Measurements from ENCODE around the gene A4GALT.
"Not testable (repeated sequence)": the region's sequence is repeated elsewhere in the genome, so short reads cannot be mapped to it uniquely, and the experiment has no call there.

A4GALT gene

DNA sequence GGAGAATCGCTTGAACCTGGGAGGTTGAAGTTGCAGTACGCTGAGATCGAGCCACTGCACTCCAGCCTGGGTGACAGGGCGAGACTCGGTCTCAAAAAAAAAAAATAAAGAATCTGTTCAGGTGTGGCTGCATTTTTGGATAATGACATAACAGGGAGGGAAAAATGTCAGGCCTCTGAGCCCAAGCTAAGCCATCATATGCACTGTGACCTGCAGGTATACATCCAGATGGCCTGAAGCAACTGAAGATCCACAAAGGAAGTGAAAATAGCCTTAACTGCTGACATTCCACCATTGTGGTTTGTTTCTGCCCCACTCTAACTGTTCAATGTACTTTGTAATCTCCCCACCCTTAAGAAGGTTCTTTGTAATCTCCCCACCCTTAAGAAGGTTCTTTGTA, 19.6 kb upstream of the A4GALT start:
- not testable (repeated sequence) for DNase-seq

DNA sequence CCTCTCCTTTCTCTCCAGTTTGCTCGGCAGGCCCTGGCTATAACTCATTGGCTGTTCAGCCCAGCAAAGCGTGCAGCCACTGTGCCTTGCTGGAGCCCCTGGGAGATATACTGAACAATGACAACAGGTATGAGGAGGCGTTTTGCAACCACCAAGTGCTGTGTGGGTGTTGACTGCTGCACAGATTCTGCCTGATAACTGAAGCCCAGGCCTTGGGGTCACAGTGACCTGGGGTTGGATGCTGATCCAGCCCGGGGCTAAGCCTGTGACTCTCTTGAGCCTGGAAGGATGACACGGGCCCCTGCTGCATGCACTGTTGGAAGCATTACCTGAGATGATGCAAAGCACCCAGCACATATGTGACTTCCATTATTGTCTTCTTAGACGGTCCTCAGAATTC, 13.7 kb upstream of the A4GALT start:
- DNase-seq: no peak

DNA sequence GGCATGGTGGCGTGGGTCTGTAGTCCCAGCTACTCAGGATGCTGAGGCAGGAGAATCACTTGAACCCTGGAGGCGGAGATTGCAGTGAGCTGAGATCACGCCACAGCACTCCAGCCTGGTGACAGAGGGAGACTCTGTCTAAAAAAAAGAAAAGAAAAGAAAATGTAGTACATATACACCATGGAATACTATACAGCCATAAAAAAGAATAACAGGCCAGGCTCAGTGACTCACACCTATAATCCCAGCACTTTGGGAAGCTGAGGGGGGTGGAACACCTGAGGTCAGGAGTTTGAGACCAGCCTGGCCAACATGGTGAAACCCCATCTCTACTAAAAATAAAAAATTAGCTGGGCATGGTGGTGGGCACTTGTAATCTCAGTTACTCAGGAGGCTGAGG, 12.7 kb upstream of the A4GALT start:
- not testable (repeated sequence) for DNase-seq

DNA sequence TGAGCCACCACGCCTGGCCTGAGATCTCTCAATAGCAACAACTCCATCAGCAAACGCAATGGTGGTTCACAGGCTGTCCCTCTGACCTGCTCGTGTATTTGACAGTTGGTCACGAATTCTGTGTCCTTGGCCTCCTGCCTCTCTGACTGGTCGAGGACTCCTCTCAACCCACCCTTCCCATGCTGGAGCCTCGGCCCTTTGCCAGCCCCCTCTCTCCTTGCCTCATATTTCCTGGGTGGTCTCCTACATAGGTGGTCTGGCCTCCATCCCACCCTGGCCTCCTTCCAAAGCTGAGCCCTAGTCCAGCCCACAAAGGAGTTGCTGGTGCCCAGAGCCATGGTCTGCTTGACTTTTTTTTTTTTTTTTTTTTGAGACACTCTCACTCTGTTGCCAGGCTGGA, 11.4 kb upstream of the A4GALT start:
- DNase-seq: no peak

DNA sequence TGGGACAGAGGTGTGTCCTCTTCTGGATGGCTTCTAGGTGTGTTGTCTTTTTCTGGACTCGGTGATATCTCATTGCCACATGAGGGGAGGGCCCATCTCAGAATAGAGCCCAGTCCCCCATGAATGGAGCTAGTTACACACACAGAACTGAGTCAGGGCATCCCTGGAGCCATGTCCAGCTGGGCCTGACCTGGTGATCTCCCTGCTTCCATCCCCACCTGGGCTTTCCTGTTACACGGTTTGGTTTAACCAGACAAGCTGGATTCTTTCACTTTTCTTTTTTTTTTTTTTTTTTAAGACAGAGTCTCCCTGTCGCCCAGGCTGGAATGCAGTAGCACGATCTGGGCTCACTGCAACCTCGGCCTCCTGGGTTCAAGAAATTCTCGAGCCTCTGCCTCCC, 6.1 kb upstream of the A4GALT start:
- no peak for DNase-seq

DNA sequence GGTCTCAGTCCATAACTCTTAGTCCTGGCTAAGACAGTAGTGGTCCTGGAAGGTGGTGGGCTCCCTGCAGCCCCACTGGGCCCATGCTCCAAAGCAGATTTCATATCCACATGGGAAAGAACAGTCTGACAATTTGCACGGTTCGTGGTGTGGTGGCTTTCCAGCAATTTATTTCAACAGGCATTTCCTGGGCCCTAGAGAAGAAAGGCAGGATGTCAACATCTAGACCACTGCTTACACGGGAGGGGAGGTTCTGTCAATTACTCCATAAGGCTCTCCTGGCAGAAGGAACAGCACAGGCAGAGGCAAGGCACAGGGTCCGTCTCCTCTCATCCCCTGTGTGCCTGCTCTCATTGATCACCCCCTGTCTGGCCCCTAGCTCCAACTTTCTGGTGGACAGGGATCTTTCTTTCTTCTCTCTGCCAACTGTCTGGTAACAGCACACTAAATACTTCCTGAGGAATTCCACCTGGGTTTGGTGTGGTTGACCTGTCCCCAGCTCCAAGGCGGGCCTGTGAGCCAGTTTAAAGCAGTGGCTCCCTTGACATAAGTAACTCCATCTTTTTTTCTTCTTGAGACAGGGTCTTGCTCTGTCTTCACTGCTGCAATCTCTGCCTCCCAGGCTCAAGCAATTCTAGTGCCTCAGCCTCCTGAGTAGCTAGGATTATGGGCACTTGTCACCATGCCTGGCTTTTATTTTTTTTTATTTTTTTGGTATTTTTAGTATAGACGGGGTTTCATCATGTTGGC, 5.1 kb upstream of the A4GALT start:
- no peak for DNase-seq

DNA sequence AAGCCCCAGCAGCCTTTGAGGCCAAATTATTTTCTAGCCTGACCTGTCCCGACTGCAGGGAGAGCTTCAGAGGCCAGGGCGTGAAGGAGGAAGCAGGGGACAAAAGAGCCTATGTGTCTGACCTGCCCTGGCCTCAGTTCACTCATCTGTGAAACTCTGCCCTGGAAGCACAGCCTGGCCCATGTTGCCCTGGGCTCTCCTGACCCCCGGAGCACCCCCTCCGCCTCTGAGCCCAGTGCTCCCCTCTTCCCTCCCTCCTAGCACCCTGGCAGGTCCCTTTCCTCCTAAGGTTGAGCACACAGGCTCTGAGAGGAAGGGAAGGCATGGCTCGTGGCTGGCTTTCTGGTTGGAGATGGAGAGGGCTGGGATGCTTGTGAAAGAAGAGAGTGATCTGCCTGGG, 3.4 kb upstream of the A4GALT start:
- no peak for DNase-seq

DNA sequence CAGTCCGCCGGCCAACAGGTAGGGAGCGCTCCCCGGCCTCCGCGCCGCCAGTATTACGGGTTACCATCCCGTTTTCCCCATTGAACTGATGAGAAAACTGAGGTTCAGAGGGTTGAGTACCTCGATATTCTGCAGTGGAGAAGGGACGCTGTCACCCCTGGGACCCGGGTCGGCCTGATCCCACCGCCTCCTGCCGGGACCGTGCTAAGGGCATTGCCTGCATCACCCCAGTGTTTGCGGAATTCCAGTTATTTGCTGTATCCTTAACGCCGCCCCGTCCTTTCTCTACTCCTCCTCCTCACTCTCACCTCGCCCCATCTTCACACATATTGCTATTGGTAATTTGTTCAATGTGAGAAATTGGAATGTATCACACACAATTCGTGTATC, 370 bp upstream of the A4GALT start:
- no peak for DNase-seq

DNA sequence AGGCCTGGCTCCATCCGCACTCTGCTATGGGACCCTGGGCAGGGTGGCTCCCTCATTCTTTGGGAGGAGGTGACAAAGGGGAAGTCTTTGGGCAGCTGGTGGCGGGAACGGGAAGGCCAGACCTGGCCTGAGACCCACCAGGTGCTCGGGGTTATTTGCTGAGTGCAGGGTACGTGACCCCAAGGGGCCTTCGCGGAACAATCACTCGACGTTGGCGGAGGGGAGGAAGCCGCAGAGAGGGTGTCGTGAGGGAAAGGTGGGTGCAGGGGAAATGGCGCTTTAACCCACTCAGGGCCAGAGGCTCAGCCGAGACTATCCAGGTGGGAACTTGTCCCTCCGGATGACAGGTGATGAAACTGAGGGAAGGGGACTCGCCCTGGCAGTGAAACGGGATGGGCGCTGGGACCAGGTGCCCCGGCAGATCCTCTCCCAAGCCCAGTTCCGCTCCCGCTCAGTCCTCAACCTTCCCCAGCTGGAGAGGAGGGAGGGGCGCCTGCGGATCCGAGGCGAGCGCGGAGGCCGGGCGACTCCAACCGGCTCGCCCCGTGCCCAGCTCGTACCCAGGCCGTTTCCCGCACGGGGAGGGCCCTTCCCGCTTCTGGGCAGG, 911 bp downstream of the A4GALT start:
- DNase-seq: no peak

DNA sequence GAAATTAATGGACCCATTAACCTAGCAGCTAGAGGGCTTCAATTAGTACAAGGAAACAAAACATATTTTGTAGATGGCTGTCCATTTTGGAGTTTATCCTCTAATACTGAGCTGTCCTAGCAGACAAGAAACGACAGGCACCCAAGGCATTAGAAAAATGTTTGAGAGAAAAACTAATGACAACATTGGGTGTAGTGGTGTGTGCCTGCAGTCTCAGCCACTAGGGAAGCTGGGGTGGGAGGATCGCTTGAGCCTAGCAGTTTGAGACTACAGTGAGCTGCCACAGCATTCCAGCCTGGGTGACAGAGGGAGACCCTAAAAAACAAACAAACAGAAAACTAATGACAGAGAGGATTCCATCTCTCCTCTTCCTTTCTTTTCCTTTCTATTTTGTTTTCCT, 1.5 kb downstream of the A4GALT start:
- no peak for DNase-seq

DNA sequence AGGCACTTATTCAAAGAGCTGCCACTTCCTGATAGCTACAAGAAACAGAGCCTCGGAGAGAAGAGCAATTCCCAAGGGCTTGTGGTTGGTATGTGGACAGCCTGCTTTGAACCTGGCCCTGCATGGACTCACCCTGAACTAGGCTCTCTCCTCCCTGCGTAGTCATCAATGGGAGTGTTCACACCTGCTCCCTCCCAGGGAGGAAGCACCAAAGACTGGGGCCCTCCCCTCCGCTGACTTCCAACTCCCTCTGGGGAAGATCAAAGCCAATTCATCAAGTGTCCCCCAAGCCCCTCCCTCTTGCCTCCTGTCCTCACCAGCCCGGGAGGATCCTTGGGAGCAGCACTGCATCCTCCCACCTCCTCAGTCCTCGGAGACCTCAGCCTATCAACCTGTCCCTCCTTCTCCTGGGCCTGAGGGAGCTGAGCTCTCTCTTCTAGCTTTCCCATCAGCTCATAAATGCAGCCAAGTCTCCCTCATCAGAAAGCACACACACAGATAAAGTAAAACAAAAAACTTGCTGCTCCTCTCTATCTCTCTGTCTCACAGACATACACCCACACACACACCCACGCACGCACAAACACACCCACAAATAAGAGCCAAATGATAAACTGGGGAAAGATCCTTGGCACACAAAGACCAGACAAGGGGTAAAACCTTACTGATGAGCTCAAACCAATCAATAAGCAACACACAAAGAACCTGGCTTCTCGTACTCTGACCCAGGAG, 3.3 kb downstream of the A4GALT start:
- DNase-seq: no peak

DNA sequence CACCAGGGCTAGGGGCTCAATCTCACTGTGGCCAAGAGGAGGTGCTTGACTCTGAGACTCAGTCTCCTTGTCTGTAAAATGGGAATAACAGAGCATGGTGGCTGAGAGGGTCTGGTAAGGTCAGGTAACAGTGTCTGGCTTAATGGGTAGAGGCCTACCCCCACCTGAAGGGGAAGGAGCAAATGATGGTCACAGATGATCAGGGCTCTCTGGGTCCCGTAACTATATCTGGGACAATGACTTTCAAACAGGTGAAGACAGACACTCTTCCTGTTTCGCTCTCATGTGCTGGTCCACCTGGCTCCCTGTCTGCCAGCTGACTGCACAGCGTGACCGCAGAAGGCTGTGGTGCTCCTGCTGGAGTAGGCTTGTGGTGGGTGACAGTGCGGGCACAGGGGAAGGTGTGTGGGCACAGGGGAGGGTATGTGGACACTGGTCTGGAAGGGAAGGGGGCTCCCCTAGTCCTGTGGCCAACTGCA, 4.0 kb downstream of the A4GALT start:
- DNase-seq: peak in 1 of 2 donors; percentile 28

DNA sequence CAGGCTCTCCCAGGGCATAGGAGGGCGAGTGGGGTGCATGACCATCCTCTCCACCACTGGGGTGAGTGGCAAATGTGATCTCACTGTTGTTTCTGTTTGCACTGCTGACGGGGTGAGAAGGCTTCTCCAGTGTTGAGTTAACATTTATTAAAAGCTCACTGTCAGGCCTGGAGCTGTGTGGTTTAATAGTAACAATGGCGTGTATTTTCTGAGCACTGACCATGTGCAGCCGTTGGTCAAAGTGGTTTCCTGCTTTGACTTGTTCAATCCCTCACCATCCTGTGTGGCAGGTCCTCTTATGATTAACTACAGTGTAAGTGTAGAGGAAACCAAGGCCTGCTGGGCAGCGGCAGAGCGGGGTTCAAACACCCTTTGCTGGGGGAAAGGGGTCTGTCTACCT, 4.4 kb downstream of the A4GALT start:
- DNase-seq: no peak

DNA sequence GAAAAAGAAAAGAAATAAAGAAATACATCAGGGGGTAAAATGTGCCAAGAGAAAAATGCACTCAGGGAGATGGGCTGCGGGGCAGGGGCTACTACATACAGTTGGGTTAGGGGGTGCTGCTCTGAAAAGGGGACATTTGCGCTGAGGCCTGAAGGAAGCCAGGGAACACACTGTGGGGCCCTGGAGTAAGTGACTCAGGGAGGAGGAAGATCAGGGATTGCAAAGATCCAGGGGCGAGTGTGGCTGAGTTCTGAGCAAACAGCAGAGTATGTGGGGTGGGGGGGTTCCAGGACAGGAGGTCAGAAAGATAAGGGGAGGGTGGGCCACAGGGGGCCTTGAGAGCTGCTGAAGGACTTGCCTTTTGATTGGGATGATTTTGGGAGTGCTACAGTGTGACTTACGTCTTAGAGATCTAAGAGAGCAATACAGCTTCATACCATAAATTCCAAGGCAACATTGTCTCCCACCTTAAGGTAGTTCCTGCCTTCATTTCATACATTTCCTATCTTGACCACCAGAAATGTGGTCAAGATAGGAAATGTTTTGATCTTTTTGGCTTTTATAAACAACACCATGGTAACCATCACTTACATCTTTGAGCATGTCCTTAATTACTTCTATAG, 5.8 kb downstream of the A4GALT start:
- no peak for DNase-seq

DNA sequence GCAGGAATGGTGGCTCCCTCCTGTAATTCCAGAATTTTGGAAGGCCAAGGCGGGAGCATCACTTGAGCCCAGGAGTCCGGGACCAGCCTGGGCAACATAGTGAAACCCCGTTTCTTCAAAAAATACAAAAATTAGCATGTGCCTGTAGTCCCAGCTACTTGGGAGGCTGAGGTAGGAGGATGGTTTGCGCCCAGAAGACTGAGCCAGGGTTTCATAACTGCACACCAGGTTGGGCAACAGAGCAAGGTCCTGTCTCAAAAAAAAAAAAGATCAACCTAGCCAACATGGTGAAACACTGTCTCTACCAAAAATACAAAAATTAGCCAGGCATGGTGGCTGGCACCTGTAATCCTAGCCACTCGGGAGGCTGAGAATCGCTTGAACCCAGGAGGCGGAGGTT, 6.4 kb downstream of the A4GALT start:
- DNase-seq: no peak

DNA sequence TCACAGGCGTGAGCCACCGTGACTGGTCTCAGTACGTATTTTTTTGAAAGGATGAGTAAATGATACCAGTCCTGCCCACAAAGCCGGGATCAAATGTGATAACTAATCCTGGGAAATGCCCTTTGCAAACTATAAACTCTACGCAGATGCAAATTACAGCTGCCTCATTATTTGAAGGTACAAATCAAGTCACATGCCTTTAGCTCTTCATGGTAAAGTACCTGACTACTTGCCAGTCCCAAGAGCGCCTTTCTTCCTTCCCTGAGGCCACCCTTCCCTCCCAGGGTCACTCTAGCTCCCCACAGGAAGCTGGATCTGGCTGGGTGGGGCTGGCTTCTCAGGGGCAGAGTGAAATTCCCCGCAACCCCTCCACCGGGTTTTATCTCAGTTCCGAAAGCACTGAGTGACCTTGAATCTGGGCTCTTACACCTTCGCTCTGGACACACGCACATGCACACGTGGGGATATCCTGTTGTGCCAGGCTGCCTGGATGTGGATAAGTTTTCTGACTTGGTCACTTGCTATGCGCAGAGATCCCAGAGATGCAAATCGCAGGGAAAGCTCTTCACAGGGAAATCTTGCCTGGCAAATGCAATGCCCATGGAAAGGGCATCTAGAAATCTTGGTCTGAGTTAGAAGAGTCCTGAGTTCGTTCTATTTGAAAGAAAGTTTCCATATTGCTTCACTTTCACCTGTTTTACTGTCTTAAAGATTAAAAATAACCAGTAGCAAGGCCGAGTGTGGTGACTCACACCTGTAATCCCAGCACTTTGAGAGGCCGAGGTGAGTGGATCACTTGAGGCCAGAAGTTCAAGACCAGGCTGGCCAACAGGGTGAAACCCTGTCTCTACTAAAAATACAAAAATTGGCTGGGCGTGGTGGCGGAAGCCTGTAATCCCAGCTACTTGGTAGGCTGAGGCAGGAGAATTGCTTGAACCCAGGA, 8.5 kb downstream of the A4GALT start:
- DNase-seq: no peak

DNA sequence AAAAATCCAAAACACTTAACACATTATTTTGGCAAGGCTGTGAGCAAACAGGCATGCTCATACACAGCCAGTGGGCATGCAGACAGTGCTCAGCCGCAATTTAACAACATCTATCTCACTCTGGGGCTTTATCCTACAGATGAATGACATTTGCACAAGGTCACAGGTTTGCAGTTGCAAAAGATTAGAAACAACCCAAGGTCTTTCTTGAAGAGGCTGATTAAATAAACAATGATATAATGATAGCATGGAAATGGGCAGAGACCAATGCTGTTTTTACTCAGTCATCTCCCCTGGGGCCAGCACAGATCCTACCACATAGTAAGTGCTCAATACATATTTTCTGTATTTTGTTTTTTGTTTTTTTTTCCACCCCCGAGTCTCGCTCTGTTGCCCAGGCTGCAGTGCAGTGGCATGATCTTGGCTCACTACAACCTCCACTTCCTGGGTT, 9.4 kb downstream of the A4GALT start:
- no peak for DNase-seq

DNA sequence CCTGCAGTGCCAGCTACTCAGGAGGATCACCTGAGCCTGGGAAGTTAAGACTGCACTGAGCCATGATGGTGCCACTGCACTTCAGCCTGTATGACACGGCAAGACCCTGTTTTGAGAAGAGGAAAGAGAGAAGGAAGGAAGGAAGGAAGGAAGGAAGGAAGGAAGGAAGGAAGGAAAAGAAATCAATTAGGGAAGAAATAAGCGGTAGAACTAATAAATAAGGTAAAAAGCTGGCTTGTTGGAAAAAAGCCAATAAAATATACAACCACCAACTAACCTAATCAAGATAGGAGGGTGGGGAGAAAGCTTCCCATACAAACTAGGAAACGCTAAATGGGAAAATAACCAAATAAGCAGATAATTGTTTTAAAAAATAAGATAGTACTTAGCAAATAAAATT, 12.3 kb downstream of the A4GALT start:
- DNase-seq: no peak

DNA sequence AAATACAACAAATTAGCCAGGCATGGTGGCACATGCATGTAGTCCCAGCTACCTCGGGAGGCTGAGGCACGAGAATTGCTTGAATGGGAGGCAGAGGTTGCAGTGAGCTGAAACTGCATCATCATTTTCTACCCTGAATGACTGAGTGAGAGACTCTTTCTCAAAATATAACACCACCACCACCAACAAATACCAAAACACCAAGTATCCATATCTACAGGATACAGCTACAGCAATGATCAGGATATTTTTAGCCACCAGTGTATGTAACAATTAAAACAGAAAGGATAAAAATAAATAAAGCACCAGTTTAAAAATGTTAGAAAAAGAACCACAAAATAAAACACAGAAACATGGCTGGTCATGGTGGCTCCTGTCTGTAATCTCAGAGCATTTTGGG, 13.2 kb downstream of the A4GALT start:
- DNase-seq: no peak

DNA sequence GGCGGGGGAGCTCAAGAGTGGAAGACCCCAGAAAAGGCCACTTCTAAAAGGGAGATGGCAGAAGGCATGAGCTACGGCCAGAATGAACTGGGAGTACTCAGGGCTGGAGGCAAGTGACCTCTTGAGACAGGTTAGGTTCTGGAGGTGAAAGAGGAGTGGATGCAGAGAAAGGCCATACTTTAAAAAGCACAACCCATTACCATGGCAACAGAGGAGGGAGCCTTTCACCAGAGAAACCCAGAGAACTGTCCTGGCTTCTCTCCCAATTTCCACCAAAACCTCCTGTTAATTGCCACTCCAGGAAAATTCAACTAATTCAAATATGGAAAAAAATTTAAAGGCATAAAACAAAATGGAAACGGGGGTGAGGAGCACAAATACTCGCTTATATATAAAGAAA, 15.8 kb downstream of the A4GALT start:
- no peak for DNase-seq

DNA sequence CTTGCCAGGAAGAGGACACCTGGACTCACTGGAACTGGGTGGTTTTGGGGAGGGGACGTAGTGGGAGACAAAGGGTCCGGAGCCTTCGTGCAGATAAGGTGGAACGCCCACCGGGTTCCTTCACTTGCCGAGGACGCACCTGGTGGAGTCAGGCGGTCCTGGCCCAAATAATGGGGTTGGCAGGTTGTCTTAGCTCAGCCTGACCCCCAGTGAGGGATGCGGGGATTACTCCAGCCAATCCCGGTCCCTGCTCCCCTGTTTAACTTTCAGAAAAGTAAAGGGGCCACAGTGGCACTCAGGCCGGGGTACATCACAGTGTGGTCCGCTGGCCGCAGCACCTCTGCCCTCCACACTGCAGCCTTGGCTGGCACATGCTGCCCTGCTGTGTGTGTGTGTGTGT, 18.0 kb downstream of the A4GALT start:
- DNase-seq: no peak

DNA sequence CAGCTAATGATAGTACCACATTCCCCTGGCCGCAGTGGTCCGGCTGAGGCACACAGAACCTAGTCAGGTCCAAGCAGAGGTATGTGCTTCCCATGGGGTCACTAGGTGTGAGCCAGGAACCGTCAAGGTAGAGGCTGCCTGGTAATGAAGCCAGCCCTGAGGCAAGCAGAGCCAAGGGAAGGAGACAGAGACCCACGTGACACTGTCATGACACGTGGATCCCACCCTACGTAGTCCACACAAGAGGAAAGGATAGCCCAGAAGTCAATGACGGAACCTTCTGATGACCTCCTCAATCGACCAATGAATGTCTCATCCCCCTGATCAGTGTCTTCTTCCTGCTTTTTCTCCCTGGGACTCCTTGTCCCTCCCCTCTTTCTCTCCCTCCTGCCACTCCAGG, 19.0 kb downstream of the A4GALT start:
- no peak for DNase-seq
